Measurements from ENCODE around the gene LGR6.
A peak's percentile ranks its signal among the peaks of the same experiment; 100 is the strongest.
"Not testable (repeated sequence)": the region's sequence is repeated elsewhere in the genome, so short reads cannot be mapped to it uniquely, and the experiment has no call there.

The LGR6 gene

DNA sequence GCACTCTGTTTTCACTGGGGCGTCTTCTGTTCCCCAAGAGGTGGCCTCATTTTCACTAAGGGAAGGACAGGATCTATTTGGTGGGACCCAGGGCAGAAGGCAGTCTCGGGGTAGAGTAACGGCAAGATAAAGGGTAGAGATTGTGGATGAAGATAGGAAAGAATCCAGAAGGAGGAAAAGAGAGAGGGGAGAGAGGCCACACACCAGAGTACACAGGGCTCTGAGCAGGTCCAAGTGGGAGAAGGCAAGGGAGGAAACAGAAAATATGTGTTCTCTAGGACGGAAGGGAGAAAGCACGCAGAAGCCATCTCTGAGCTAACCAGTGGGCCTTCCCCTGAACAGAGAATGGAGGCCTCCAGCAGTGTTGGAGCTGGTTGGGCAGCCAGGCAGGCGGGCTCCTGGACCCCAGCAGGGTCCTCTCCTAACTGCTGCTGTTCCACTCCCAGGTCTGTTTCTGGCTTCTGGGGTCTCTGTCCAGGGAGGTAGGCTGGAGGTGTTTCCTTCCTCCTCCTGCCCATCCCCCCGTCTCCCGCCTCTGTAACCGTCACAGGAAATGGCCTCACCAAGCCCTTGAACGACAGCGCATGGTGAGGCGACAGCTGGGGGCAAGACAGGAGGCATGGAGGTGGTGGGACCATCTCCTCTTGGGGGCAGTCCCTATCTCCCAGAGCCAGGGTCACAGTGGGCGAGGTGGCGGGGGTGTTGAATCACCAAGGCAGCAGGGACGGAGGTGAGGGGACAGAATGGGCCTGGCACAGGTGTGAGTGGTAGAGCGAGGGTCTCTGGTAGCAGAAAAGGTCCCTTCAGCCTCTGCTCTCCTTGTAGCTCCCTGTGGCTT is 33.8 kb upstream of the LGR6 start:
- no peak for DNase-seq (ENCODE audit: low spot score)

DNA sequence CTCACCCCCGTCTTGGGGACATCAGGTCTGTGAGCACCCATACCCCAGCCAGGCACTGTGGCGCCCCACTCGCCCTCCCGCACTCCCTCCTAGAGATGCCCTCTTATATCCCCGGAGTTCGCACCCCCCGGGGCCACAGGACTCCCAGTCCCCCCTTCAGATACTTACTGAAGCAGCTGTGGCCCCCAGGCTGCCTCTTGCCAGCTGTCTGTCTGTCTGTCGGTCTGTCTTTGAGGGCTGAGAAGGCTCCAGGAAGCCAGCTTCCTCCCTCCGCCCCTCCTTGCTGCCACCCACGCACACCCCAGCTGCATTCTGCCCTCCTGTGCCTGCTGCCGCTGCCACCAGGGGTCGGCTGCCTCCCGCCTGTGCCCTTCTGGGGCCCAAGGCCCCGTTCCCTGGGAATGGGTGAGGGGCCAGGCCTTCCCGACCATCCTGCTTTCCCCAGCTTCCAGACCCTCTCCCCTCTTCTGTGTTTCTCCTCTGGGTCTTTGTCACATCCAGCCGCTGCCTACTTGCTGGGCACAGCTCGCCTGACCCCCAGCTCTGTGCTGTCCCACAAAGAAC is 33.1 kb upstream of the LGR6 start, which contains the start of gene PTPN7:
TSS of gene PTPN7 (minus strand) at position 226 of the 564 bp plus-strand sequence. CDS start 1,200 bp downstream, outside the sequence.
- DNase-seq (ENCODE audit: low spot score), result no peak

DNA sequence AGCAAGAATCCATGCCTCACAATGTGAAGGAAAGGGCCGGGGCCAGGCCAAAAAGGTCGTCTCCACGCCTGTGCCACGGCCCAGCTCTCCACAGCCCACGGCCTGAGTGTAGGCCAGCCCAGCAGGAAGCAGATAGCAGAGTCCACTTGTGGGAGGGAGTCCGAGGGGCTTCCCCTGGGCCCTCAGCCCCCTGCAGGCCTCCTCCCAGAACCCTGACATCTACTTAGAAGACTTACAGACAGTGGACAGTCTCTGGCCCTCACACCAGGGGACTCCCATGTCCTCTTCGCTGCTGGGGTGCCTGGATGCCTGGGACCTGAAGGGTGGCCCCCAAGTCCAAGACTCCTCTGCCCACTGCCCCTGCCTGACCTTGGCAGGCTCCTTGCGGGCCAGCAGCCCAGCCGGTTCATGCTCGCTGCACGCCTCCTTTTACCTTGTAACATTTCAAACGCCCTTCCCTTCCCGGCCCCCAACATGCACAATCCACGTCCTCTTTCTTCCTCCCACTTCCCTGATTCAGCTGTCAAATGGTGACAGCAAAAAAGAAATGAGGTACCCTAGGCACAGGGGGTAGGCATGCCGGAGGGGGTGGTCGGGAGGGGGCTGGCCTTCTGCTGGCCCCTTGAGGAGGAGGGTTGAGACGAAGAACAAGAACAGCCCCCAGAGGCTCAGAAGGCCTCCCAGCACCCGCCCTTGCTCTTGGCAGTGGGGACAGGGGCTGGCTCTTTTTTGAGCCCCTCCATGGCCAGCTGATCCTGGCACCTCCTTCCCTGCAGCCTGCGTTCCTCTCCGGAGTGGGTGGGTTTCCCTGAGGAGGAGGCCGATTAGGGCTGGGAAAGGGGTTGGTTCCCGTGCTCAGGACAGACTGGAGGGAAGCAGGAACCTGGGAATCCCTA is 32.2 kb upstream of the LGR6 start:
- no peak for DNase-seq (ENCODE audit: low spot score)

DNA sequence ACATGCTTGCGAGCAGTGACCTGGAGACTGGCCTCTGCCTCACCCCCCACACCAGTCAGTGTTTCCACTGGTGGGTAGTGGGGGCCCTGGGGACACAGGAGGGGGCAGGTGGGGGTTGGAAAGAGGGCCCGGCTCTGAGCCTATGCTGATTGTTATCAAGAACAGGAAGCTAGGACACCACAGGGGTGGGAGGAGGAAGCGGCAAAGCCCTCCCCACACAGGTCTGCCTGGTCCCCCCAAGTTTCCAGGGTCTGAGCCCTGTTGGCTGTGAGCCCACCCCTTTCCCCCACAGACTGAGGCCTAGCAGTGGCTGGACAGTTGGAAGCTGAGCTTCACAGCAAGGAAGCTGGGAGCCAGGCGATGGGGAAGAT is 31.6 kb upstream of the LGR6 start:
- no peak for DNase-seq (ENCODE audit: low spot score)

DNA sequence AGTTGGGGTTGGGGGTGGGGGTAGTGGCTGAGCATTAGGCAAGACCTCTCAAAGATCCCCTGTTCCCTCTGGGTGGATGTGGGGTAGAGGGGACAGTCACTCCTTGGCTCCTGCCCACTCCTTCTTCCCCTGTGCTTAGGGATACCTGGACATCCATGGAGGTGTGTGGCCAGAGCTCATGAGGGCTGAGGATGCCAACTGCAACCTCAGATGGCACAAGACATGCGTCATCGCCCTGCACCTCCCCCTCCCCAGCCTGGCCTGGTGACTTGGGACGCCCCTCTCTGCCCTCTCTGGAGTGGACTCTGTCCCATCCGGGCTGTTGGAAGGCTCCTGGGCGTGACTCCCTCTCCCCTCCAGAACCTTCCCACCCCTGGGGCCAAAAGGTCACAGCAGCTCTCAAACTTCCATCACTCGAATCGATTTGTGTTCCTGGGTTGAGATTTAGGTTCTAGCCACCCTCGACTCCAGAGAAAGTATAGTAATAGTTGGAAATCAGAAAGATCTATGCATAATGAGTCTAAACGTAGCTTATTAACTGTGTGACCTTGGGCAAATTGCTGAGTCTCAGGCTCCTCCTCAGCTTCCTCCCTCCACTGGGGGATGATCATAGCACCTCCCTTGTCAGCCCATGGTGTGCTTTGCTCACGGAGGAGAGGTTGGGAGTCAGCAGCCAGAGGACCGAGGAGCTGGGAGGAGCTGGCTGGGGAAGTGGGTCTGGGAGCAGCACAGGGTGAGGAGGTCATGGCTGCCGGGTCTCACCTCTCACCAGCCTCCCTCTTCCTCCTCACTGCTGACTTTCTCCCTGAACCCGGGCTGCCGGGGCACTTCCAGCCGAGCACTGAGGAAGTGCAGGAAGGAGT is 30.9 kb upstream of the LGR6 start:
- DNase-seq (ENCODE audit: low spot score), result no peak

DNA sequence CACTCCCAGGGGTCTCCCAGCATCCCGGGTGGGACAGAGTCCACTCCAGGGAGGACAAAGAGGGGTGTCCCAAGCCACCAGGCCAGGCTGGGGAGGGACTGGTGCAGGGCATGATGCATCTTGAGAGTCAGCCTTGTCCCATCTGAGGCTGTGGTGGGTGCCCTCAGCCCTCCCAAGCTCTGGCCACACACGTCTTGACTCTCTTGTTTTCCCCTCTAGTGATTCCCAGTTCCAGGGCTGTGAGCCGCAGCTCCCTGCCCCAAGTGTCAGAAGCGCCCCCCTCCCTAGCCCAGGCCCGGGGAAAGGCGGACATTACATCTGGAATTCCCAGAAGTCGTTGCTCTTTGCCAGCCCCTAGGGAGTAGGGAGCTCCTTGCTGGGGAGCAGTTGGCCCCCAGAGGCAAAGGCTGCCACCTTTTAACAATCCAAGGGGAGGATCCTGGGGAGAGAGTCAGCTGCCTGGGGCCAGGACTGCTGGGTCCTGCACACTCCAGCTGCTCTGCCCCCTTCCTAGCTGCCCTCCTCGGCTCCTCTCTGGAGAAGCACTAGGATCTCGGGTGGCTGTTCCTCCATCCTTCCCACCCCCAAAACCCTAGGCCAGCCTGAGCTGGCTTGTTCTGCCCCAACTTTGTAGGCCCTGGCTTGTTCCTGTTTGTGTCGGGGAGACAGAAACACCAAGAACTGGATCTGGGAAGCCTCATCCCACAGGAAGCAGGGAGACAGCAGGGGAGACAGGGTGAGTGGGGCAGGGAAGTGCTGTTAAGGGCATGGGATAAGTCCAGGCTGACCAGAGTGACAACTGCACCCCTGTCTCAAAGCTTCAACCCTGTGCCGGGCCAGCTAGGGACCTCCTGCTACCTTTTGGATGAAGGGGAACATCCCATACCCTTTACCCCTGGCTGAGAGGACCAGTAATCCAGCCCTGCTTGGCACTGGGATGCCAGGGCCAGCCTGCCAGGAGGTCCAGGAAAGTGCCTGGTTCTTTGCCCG is 30.0 kb upstream of the LGR6 start:
- no peak for DNase-seq (ENCODE audit: low spot score)

DNA sequence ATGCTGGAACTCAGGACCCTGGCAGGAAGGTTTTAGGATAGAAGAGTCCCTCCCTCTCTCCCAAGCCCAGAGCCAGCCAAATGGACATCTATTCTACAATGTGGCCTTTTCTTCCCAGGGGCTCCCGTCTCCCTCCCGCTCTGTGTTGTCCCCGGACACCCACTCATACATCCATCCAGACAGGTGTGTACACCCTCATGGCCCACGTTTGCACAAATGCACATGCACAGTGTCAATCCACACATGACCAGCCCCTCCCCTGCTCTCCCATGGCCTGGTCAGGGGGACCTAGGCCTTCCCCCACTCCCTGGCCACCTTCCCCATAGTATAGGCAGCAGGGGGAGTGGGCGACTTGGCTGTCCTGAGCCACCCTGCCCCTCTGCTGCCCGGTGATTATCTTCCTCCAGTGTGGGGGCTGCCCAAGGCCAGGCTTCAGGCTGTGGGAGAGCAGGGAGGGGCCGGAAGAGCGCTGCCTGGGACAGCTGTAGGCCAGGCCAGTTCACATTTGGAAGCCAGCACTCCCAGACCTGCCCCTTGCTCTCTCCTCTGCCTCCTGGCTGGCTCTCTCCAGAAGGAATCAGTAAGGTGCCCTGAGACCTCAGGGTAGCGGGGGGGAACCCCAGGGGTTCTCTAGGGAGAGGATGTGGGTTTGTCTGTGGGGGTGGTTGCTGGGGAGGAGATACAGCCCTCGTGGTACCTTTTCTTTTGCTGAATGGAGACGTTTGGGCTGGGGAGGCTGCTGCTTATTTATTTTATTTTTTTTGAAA is 29.1 kb upstream of the LGR6 start:
- DNase-seq (ENCODE audit: low spot score), result no peak

DNA sequence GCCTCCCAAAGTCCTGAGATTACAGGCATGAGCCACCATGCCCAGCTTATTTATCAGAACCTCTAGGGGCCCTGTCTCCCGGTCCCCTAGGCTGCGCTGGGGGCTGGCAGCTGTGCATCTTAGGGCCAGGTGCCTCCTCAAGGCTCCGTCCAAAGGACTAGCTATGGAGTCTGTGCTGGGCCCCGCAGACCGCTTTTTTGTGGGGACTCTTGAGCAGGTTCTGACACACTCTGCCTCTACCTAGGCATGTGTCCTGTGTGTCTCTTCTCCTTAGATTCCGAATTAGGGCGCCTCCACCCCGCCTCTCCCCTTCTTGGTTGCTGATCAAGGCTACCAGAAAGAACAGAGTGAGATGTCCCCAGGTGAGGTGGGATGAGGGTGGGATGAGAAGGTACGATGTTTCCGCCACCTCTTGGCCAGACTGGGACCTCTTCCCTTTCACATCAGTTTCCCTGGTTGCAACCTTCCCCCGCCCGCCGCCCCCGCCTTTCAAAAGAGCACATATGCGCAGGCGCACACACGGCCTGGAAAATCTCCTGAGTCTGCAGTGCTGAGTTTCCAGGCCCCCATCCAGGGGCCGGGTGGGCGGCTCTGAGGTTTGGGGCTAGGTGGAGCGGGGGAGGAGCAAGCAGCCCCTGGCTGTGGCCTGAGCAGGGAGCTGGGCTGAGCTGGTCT is 28.2 kb upstream of the LGR6 start:
- DNase-seq (ENCODE audit: low spot score), result no peak

DNA sequence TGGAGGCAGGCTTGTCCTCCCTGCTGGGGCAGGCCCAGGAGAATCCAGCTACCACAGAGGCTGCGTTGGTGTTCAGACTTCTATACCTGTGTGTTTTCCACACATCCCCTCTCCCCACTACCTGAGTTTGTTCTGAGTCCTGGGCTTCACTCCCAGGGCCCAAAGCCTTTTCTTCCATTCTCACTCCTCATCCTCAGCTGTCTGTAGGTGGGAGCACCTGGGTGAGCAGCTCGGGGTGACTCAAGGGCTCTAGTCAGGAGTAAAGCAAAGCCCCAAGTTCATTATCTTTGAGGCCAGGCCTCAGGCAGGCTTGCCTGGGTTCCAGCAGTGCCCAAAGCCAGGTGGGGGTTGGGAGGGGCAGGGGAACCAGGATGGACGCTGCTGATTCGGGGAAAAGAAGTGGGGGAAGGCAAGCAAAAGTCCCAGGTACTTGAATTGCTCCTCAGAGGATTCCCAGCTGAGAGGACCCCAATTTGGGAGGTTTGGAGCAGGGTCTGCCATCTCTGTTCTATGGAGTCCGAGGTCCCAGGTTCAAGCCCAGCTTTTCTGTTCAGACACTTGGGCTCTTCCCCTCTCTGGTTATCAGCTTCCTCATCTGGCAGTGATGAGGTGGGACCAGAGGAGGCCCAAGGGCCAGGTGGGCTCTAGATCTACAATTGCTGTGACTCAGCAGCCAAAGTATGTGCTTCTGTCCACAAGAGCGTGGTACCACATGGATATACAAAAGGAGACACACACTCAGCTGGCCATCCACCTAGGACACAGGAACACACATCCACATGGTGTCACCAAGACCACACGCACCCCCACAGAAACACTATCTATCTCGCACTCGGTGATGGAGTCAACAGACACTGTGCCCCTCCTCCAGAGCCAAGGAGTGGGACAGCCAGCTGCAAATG is 27.4 kb upstream of the LGR6 start:
- DNase-seq (ENCODE audit: low spot score), result no peak

DNA sequence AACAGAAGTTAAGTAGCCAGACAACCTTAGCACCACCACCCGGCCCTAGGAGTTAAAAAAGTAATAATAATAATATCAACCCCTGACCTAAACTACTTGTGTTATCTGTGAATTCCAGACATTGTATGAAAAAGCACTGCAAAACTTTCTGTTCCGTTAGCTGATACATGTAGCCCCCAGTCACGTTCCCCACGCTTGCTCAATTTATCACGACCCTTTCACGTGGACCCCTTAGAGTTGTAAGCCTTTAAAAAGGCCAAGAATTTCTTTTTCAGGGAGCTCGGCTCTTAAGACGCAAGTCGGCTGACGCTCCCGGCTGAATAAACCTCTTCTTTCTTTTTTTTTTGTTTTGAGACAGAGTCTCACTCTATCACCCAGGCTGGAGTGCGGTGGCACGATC is 26.5 kb upstream of the LGR6 start:
- not testable (repeated sequence) for DNase-seq (ENCODE audit: low spot score)

DNA sequence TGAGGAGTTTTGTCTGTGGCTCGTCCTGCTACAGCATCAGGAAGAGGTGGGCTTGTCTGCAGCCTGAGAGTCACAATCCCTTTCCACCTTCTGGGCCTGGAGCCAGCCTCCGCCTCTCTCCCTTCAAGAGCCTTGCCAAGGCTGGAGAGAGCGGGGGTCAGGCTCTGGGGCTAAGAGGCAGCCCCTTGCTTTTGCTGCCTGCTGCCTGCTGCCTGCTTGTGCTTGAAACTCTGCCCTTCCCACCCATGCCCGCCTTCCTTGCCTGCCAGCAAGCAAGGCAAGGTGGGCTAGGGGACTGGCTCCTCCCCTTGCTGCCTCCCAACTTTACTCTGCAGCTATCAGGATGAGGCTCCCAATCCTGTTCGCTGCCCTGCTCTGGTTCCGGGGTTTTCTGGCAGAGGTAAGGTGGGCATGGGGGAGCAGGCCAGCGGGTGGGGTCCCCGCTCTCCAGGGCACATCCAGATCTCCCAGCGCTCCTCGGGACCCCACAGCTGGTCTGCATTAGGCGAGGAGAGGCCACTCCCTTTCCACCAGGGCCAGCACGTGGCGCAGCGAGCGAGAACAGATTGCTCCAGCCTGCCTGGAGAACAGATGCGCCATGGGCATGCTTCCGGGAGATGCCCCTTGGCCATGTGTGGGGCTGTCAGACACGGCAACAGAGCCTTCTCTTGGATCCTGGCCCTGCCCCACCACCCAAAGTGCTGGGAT is 25.7 kb upstream of the LGR6 start:
- DNase-seq (ENCODE audit: low spot score), result peak; percentile 85

DNA sequence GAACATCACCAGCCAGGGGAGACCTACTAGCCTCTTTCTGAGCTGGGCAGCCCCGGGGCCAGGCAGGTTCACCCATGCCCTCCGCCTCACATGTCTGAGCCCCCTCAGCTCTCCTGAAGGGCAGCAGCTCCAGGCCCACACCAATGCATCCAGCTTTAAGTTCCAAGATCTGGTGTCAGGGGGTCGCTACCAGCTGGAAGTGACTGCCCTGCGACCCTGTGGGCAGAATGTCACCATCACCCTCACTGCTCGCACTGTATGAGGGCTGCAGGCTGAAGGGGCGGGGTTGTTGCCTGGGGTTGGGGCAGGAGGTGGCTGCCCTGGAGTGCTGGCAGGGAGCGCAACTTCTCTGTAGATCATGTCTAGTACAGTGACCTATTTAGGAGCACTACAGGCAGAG is 24.7 kb upstream of the LGR6 start:
- DNase-seq (ENCODE audit: low spot score), result no peak

DNA sequence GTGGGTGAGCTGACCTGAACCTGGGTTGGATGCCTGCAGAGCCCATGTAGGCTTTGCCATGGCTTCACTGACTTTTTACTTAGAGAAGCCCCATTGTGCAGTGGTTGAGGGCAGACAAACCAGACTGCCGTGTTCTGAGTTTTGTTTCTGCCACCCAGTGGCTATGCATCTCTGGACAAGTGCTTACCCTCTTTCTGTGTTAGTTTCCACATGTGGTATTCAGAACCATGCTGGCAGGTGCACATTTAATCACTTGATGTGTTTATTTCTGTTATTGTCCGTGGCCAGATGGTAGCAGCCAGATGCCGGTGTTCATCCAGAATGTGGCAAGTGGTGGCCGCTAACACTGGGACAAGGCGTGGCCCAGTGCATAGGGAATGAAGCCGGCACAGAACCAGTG is 22.9 kb upstream of the LGR6 start:
- no peak for DNase-seq (ENCODE audit: low spot score)

DNA sequence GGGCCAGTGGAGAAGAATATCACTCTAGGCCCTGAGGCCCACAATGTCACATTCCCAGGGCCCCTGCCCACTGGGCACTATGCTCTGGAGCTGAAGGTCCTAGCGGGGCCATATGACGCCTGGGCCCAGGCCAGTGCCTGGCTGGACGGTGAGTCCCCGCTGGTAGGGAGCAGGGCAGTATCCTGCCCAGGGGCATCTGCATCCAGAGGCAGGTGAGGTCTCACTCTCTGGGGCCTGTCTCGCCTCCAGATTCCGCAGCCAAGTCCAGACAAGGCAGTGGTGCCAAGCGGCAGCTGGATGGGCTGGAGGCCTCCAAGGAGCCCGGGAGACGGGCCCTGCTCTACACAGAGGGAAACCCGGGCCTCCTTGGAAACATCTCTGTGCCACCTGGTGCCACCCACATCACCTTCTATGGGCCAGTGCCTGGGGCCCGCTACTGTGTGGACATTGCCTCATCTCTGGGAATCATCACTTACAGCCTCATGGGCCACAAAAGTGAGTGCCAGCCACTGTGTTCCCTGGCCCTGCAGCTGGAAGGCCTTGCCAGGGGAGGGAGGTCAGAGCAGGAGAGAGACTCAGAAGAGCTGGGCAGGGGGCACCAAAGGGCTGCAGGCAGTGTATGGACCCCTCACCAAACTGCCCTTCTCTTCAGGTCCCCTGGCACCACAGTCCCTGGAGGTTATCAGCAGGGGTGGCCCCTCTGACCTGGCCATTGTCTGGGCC is 22.1 kb upstream of the LGR6 start:
- no peak for DNase-seq (ENCODE audit: low spot score)

DNA sequence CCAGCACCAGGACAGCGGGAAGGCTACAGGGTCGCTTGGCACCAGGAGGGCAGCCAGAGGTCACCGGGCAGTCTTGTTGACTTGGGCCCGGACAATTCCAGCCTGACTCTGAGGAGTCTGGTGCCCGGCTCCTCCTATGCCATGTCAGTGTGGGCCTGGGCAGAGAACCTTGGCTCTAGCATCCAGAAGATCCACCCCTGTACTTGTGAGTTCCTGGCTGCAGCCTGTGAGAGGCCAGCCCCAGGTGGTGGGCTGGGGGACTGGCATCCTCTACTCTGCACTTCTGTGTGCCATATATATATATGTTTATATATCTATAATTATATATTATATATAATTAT is 21.6 kb upstream of the LGR6 start:
- DNase-seq (ENCODE audit: low spot score), result no peak

DNA sequence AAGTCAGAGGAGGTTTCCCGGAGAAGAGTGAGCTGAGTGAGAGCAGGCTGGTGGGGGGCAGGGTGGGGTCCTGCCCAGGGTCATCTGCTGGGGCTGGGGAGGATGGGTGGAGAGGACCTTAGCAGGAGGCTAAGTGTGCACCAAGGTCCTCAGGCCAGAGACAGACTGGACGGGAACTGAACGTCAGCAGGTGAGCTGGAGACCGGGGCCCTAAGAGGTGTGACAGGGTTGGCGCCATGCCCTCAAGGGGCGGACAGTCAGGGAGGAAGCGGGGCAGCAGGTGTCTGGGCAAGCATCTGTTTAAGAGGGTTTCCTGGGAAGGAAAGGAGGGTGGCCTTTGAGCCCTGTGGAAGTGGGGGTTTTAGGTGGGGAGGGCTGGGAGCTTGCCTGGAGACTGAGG is 19.6 kb upstream of the LGR6 start:
- no peak for DNase-seq (ENCODE audit: low spot score)

Data from D341Med (cell line).